Coronary artery (tissue), 2 donors: Measurements from ENCODE around the gene GRIPAP1.

Source experiments
- DNase-seq: peaks from one replicate; pipeline ENCODE4 v3.0.0-alpha.2; 2017; ENCODE audit warnings: low spot score
- H3K27ac ChIP-seq, 2 donors: fragments of 200-600 bp; sonication (generic); one replicate each; pipeline ENCODE4 v1.5.1; 2016 to 2019
- H3K4me3 ChIP-seq: fragments of 200-600 bp; sonication (generic); 2 replicates; pipeline ENCODE4 v1.5.1; 2016; ENCODE audit warnings: mild to moderate bottlenecking, moderate library complexity
- CTCF ChIP-seq: fragments of 200-600 bp; sonication (generic); IDR thresholded peaks from one replicate; pipeline ENCODE4 v1.5.1; 2019; ENCODE audit warnings: antibody characterized with exemption

The GRIPAP1 gene

DNA sequence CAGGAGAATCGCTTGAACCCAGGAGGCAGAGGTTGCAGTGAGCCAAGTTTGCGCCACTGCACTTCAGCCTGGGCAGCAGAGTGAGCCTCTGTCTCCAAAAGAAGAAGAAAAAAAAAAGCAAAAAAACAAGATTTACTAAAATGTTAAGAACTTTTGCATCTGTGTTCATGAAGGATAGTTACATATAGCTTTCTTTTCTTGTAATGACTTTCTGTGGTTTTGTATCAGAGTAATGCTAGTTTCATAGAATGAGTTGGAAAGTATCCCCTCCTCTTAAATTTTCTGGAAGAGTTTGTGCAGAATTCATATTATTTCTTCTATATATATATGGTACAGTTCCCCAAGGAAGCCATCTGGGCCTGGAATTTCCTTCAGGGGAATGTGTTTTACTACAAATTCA, 17.0 kb upstream of the GRIPAP1 start:
- no peak for TF ChIP-seq CTCF
- H3K4me3 ChIP-seq, result no peak overlapping the region
- no peak for DNase-seq
- no peak overlapping the region for H3K27ac ChIP-seq

- no peak for TF ChIP-seq CTCF
- no peak overlapping the region for H3K27ac ChIP-seq
- no peak for DNase-seq
- no peak overlapping the region for H3K4me3 ChIP-seq
These were observed 1.6 kb upstream of the GRIPAP1 start for GRCh38 chrX:49003696-49004095.

DNA sequence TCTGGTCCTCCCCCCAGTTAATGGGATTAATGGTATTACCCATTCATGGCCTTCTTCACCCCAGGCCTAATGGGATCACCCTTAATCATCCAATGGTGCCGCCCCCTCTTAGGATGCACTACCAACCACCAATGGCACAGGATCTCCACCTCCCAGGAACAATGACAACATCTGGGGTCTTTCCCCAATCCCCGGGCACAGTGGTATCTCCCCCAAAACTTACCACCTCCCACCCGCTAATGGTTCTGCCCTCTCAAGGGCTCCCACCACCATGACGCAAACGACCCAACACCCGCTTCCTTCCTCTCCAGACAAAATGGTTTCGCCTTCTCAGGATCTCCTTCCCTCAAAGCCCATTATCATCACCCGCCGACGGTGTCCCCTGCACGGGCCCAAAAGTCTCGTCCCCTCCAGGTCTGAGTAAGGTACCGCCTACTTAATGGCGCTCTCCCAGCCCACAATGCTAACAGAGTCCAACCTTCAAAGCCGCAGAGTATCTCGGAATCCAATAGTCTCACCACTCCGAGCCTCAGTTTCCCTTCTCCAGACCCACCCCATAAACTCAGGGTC, 458 bp downstream of the GRIPAP1 start:
- no peak for TF ChIP-seq CTCF
- no peak for DNase-seq
- Histone ChIP-seq H3K4me3 (peak overlapping the region; percentile 79), H3K27ac (peak overlapping the region; percentile 46 to 88)

- TF ChIP-seq CTCF, result no peak
- DNase-seq, result no peak
- no peak overlapping the region for H3K27ac ChIP-seq
- H3K4me3 ChIP-seq, result peak overlapping the region; percentile 79
These were observed 1.4 kb downstream of the GRIPAP1 start for GRCh38 chrX:49000636-49001035.

GRCh38 chrX:48999030-48999429, 3.0 kb downstream of the GRIPAP1 start:
- no peak overlapping the region for H3K27ac ChIP-seq
- no peak for TF ChIP-seq CTCF
- no peak overlapping the region for H3K4me3 ChIP-seq
- no peak for DNase-seq

- H3K27ac ChIP-seq, result no peak overlapping the region
- no peak for DNase-seq
- no peak for TF ChIP-seq CTCF
- no peak overlapping the region for H3K4me3 ChIP-seq
These were observed 3.7 kb downstream of the GRIPAP1 start for GRCh38 chrX:48998391-48998790.

- Histone ChIP-seq H3K27ac (no peak overlapping the region), H3K4me3 (no peak overlapping the region)
- no peak for TF ChIP-seq CTCF
- DNase-seq, result no peak
These were observed 4.2 kb downstream of the GRIPAP1 start for GRCh38 chrX:48997865-48998264.
